GM12874 (cell line): Measurements from ENCODE around the gene ADAMTS3.

ENCODE experiments used
- TF ChIP-seq, protein P1 (sequence below): IDR thresholded peaks from 2 replicates; pipeline ENCODE4 v1.5.1; 2011; ENCODE audit warnings: low read depth, mild to moderate bottlenecking, control low read depth, low read length, moderate library complexity; ENCODE audit not compliant: insufficient read depth

ADAMTS3 gene

DNA sequence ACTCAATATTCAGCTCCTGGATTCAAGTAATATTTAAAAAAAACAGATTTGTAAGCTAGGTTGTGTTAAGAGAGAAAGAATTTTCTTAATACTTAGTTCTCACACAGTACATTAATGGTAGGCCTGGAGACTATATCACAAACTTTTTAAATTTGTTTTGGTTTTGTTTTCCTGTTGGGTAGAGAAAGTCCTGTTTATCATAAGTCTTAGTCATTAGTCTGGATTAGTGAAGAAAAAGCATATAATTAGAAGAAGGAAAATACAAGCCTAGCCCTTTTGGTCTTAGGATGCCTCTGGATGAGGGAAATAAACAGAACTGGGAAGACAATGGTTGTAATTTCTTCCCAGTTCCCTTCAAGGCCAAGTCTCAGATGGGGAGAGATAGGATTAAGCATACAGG lies 163.6 kb downstream of the ADAMTS3 start:
- TF ChIP-seq, protein P1, sequence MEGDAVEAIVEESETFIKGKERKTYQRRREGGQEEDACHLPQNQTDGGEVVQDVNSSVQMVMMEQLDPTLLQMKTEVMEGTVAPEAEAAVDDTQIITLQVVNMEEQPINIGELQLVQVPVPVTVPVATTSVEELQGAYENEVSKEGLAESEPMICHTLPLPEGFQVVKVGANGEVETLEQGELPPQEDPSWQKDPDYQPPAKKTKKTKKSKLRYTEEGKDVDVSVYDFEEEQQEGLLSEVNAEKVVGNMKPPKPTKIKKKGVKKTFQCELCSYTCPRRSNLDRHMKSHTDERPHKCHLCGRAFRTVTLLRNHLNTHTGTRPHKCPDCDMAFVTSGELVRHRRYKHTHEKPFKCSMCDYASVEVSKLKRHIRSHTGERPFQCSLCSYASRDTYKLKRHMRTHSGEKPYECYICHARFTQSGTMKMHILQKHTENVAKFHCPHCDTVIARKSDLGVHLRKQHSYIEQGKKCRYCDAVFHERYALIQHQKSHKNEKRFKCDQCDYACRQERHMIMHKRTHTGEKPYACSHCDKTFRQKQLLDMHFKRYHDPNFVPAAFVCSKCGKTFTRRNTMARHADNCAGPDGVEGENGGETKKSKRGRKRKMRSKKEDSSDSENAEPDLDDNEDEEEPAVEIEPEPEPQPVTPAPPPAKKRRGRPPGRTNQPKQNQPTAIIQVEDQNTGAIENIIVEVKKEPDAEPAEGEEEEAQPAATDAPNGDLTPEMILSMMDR, result no peak

DNA sequence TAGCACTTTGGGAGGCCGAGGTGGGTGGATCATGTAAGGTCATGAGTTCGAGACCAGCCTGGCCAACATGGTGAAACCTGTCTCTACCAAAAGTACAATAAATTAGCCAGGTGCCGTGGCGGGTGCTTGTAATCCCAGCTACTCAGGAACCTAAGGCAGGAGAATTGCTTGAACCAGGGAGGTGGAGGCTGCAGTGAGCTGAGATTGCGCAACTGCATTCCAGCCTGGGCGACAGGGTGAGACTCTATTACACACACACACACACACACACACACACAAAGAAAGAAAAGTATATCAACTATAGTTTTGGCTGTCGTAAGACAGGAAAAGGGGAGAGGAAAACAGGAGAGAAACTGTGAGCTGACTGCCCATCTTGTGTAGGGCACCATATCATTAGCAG lies 171.7 kb downstream of the ADAMTS3 start:
- TF ChIP-seq, protein P1, result no peak

DNA sequence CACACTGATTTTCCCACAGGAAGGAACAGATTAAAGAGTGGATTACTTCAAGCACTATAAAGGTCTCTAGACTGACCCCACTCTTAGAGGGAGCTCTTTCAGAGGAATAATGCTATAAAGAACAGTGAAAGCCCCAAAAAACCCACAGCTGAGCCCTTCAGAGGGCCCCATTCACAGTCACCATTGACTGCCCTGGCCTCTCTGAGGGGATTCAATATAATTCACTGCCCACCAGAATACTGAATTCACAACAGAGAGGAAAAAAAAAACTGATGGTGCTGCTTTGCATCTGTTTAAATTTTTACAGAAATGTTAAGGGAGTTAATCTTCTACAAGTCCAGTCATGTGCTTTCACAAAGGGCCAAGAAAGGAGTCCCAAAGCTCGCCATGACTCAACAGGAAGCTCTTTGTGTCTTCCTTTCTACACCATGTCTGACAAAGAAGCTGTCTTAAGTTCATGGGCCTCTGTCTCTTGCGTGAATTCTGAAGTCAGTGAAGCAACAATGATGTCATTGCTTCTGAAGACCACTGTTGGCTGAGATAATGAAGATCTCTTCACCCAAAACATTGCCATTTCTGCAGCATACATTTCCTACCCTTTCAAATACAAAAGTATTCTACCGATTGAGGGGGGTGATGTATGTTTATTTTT lies 174.9 kb downstream of the ADAMTS3 start:
- TF ChIP-seq, protein P1, result no peak

DNA sequence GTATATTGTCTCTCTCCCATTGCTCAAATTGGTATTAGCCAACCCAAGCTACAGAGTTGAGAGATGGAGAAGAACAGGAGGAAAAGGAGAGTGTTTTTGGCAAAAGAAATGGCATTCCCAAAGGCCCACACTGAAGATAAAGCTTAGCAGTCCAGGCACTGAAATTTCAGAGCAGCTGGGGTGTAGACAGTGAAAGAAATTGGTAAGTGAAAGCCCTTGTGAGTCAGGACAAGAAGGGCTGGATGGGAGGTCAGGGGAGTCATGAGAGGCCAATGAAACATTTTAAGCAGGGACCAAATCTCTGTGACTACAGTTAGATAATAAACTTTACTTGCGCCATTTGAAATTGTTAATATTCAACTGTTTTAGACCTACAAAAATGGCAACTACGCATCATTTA lies 177.7 kb downstream of the ADAMTS3 start:
- TF ChIP-seq, protein P1, result no peak

DNA sequence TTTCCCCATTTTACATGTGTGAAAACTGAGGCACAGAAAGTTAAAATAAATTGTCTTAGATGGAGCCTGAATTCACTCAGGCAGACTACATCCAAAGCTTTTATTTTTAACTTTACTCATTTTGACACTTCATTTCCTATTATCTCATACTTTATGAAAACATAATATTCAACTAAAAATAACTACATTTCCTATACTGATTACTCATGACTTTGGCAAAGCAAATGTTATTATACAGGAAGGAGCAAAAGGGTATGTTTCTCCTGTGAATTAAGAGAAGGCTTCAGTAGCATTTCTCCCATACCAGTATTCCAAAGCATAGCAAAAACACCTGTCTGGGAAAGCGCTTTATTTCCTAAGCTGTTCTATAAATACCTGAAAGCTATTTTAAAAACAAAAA lies 178.6 kb downstream of the ADAMTS3 start:
- TF ChIP-seq, protein P1, result no peak

DNA sequence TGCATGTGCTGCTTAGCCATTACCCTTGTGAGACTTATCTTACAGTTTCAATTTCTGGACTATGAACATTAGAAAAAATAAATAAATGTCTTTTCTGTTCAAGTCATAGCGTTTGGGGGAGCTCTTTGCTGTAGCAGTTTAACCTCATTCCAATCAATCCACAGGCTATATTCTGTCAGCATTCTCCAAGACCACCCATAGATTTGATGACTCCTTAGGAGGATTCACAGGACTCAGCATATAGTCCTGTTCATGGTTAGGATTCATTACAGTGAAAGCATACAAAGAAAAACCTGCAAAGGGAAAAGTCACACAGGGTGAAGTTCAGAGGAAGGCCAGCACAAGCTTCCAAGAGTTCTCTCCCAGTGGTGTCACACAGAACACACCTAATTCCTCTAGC lies 180.5 kb downstream of the ADAMTS3 start:
- TF ChIP-seq, protein P1, result no peak

DNA sequence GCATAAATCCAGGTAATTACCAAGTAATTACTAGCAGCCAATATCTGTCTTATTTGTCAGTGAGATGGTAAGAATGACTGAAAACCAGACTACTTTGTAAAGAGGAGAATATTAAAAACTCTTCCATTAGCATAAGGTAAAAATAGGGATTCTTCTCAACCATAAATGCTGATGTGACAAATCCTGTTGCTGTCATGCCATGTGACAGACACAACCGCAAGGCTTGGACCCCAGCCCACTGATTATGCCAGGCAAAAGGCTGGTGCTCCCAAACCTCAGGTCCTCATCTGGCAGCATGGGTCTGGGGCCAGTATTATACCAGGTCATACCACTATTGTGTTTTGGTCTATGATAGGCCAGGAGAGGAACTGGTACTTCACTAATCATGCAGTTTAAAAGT lies 181.1 kb downstream of the ADAMTS3 start:
- TF ChIP-seq, protein P1, result no peak
